GM21528 (cell line): ENCODE data around the gene RBPMS2.

ENCODE experiments used
- ATAC-seq: cut with Tn5 transposase; IDR thresholded peaks from one replicate; pipeline ENCODE4 v1.9.1; 2021; ENCODE audit warnings: mild to moderate bottlenecking, moderate library complexity; ENCODE audit not compliant: unreplicated experiment, low FRiP score

RBPMS2 gene

DNA sequence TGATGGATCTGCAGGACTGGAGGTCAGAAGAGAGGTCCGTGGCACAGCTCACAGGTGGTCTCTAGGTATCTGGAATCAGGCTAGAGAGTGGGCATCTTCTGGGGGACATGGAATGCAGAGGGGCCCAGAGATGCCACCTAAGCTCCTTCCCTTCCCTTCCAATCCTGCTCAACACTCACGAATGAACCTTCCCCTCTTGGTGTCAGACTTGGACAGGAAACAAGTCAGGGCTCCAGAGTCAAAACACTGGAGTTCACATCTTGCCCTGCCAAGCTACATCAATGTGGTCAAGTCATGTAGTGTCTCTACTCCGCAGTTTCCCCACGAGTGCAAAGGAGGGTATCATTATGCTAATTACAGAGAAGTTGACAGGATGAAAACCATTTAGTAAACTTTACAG, 16.0 kb upstream of the RBPMS2 start:
- no peak for ATAC-seq

DNA sequence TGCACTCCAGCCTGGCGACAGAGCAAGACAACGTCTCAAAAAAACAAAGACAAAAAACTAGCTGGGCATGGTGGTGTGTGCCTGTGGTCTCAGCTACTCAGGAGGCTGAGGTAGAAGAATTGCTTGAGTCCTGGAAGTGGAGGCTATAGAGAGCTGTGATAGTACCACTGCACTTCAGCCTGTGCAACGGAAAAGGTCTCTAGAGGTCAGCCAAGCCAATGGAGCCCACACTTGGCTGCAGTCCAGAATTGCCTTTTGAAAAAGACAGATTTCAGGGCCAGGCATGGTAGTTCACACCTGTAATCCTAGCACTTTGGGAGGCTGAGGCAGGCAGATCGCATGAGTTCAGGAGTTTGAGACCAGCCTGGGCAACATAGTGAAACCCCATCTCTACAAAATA, 8.4 kb upstream of the RBPMS2 start:
- ATAC-seq = no peak

- no peak for ATAC-seq
These were observed 7.4 kb upstream of the RBPMS2 start for GRCh38 chr15:64782751-64783150.

GRCh38 chr15:64781299-64781698, 5.9 kb upstream of the RBPMS2 start:
- ATAC-seq = no peak

GRCh38 chr15:64780600-64781156, 5.3 kb upstream of the RBPMS2 start:
- no peak for ATAC-seq

- no peak for ATAC-seq
These were observed 4.2 kb upstream of the RBPMS2 start for GRCh38 chr15:64779630-64780029.

GRCh38 chr15:64779024-64779423, 3.6 kb upstream of the RBPMS2 start:
- ATAC-seq = no peak

GRCh38 chr15:64776402-64776786, 1.0 kb upstream of the RBPMS2 start:
- no peak for ATAC-seq

- no peak for ATAC-seq
These were observed 528 bp downstream of the RBPMS2 start for GRCh38 chr15:64774629-64775493.

GRCh38 chr15:64774037-64774628, 1.3 kb downstream of the RBPMS2 start:
- ATAC-seq = no peak

DNA sequence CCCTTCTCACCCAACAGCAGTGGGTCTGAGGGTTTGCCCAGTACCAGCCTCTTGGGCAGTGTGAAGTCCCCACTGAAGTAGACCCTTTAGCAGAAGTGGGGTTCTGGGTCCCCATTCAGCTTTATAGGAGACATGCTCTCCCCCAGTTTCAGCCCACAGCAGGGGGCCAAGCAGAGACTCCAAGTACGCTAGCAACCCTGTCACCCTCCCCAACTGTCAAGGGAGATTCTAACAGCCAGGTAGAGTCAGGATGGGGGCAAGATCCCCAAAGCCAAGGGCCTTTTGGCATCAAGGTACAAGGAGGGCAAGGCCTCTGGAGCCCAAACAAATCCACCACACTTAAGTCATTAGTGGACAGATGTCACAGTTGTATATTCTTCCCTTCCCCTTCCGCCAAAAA, 1.8 kb downstream of the RBPMS2 start:
- no peak for ATAC-seq

- no peak for ATAC-seq
These were observed 2.4 kb downstream of the RBPMS2 start for GRCh38 chr15:64772964-64773363.

DNA sequence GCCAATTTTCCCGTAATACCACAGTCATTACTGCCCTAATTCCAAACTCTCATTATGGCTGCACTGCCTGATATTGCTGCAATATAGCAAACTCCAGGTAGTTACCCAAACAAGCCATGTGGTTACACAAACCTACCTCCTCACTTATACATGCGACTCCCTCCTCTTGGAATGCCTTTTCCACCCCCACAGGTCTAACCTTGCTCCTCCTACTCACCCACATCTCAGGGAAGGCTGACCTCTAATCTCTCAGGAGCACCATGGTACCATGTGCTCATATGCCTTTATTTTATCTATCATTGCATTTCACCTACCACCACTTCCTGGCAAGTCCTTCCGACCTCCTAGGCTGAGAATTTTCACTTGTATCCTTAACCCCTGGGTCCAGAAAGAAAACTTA, 2.9 kb downstream of the RBPMS2 start:
- no peak for ATAC-seq

GRCh38 chr15:64770626-64771025, 4.8 kb downstream of the RBPMS2 start:
- no peak for ATAC-seq

- ATAC-seq = no peak
These were observed 8.2 kb downstream of the RBPMS2 start for GRCh38 chr15:64767203-64767602.

DNA sequence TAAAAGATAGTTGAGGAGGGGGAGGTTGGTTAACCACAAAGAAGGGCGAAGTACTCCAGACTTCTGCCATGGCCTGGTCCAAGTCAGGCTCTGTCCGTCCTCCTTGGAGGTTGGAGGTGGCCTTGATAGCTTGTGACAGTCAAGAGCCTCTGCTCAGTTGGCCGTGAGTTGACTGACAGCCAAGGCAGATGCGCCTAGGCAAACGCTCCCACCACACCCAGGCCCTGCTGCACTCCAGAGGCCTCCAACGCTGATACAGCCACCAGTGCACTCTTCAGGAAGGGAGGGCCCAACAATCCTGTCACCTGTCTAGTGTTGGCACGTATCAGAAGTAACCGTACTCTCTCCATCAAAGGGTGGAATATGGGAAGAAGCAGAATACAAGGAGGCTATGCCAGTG, 9.3 kb downstream of the RBPMS2 start:
- ATAC-seq = no peak

DNA sequence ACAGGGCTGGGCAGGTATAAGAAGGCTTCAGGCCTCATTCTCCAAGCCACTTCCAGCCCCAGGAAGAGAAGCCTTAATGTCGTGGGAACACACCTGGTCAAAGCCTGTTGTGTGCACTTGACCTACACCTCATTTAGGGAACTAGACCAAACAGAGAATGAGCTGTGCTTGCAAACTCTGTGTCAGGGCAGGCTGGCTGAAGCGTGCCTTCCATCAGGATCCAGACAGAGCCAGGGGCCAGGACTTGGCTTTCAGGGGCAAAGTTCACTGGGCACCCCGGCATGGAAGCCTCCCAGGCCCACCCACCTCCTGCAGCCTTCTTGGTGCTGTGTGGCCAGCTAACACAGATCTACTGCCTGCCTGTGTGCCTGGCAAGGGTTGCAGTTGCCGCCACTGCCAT, 11.5 kb downstream of the RBPMS2 start:
- ATAC-seq = no peak

DNA sequence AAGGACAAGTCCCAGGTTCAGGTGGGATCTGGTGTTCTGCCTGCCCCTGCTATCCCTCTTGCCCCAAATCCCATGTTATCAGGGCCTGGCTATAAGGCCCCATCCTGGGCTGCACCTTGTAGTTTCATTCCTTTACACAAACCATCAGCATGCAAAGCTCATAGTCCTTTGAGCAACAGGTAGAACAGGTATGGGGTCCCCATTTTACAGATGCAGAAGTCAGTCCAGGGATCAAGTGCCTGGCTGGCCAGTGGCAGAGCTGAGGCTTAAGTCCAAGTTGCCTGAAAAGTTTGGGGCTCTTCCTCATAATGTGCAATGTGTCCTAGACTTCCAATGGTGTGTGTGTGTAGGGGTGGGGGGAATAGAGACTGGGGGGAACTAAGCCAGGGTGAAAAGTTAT, 11.9 kb downstream of the RBPMS2 start:
- no peak for ATAC-seq

- ATAC-seq = no peak
These were observed 12.4 kb downstream of the RBPMS2 start for GRCh38 chr15:64763021-64763420.

DNA sequence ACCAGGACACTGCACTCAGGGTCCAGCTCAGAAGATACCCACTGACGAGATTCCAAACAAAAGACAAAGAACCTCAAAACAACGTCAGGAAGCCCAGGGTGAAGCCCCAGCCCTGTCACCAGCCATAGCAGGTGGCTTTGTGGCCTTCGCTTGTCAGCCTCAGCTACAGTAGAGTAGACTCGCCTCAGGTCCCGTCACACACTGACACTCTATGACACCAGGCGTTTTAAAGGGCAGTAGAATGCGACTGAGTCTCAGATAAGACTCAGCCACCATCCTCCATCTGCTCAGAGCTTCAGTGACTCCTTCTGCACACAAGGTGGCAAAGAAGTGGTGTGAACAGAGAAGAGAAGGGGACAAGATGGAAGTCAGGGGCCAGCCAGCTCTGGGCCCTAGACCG, 12.8 kb downstream of the RBPMS2 start:
- ATAC-seq = no peak

GRCh38 chr15:64761156-64761555, 14.2 kb downstream of the RBPMS2 start:
- ATAC-seq = no peak

DNA sequence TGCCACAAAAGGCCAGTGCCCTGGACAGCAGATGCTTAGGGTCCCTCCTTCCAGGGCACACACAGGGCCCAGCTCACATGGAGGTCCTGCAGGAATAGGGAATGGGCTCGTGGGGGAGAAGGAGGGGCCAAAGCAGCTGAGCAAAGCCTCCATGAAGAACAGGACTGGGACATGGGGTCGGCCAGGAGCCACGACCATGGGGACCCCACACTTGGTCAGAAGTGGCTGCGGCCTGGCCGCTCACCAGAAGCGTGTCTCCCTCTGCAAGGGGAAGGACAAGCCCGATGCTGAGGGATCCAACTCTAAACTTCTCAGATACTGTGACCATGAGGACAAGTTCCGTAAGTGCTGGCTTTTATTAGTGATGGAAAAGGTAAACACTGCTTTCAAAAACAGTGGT, 15.3 kb downstream of the RBPMS2 start:
- ATAC-seq = no peak
